H9 (cell line): ENCODE measurements around the gene APCDD1. TPM values are rescaled to one million over a fixed set of nuclear protein-coding genes. Genes with fewer than 3 reads are reported as not detected.

ENCODE experiments used
- total RNA-seq: library from RNA; stranded (reverse); gene quantifications from 2 replicates; pipeline ENCODE4 v1.2.1, GENCODE V29; 2021

The APCDD1 gene
- total RNA-seq, 1 experiment from 2014 or later = 1.8 TPM

Other genes starting within 250 kb of the APCDD1 start
- 26.5 and 30.9 TPM in 2 replicates for gene NAPG, start 71.4 kb downstream of the APCDD1 start, total RNA-seq